Measurements from ENCODE around the gene IER2.

DNA sequence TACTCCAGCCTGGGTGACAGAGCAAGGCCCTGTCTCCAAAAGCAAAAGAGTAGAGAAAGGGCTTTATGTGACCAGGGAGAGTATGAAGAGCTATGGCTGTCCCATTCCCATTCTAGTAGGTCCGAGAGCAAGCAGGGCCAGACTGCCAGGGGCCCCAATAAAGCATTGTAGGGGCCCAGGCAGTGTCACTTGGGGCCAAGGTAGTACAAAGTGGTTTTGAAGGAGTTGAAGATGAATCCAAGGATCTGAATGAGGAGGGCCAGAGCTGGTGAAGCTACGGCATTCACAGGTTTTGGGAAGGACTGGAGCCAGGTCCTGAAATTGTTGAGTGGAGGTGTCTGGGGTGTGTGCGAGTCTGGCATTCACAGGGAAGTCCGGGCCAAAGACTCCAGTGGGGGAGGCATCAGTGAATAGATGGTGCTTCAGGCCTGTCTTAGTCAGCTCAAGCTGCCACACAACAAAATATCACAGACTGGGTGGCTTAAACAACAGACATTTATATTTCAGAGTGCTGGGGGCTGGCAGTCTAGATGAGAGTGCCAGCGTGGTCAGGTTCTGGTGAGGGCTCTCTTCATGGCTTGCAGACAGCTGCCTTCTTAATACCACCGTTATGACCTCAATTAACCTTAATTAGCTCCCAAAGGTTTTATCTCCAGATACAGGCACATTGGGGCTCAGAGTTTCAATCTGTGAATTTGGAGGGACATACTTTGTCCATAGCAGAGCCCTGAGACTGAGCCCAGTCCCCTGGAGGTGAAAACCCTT, 22.2 kb upstream of the IER2 start:
- TF ChIP-seq POLR2A (IDR thresholded peaks at IDR 0.05; ENCODE audit: low read depth, low read length): no peak
- TF ChIP-seq, protein P1, sequence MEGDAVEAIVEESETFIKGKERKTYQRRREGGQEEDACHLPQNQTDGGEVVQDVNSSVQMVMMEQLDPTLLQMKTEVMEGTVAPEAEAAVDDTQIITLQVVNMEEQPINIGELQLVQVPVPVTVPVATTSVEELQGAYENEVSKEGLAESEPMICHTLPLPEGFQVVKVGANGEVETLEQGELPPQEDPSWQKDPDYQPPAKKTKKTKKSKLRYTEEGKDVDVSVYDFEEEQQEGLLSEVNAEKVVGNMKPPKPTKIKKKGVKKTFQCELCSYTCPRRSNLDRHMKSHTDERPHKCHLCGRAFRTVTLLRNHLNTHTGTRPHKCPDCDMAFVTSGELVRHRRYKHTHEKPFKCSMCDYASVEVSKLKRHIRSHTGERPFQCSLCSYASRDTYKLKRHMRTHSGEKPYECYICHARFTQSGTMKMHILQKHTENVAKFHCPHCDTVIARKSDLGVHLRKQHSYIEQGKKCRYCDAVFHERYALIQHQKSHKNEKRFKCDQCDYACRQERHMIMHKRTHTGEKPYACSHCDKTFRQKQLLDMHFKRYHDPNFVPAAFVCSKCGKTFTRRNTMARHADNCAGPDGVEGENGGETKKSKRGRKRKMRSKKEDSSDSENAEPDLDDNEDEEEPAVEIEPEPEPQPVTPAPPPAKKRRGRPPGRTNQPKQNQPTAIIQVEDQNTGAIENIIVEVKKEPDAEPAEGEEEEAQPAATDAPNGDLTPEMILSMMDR (conservative IDR thresholded peaks at IDR 0.05; ENCODE audit: low read depth, low read length): no peak
- TF ChIP-seq RFX5 (IDR thresholded peaks at IDR 0.05; ENCODE audit: low read depth, low read length): no peak
- no peak for TF ChIP-seq CEBPB (IDR thresholded peaks at IDR 0.05; ENCODE audit: low read depth, low read length)
- no peak for TF ChIP-seq RCOR1 (IDR thresholded peaks at IDR 0.05; ENCODE audit: insufficient replicate concordance, low read length)
- no peak for TF ChIP-seq RAD21 (IDR thresholded peaks at IDR 0.05; ENCODE audit: low read length)
- no peak for TF ChIP-seq NFE2L2 (IDR thresholded peaks at IDR 0.05; ENCODE audit: low read depth, low read length)
- TF ChIP-seq, protein P2, sequence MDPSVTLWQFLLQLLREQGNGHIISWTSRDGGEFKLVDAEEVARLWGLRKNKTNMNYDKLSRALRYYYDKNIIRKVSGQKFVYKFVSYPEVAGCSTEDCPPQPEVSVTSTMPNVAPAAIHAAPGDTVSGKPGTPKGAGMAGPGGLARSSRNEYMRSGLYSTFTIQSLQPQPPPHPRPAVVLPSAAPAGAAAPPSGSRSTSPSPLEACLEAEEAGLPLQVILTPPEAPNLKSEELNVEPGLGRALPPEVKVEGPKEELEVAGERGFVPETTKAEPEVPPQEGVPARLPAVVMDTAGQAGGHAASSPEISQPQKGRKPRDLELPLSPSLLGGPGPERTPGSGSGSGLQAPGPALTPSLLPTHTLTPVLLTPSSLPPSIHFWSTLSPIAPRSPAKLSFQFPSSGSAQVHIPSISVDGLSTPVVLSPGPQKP (IDR thresholded peaks at IDR 0.05; ENCODE audit: borderline replicate concordance, low read depth, low read length): no peak
- no peak for TF ChIP-seq MXI1 (IDR thresholded peaks at IDR 0.05; ENCODE audit: borderline replicate concordance, low read depth, low read length)
- TF ChIP-seq MAFK (IDR thresholded peaks at IDR 0.05; ENCODE audit: low read depth, low read length): no peak
- no peak for TF ChIP-seq BHLHE40 (IDR thresholded peaks at IDR 0.05; ENCODE audit: low read depth, low read length)

Data from IMR-90 (cell line).